Left lung (tissue), 10 donors: ENCODE measurements around the gene ALLC. TPM values are rescaled to one million over a fixed set of nuclear protein-coding genes. Genes with fewer than 3 reads are reported as not detected.
"Not testable (repeated sequence)": the region's sequence is repeated elsewhere in the genome, so short reads cannot be mapped to it uniquely, and the experiment has no call there.

Experiments
- ATAC-seq: fragments of 200-7000 bp; cut with Tn5 transposase; one replicate; pipeline ENCODE4 v1.9.1; 2020; ENCODE audit warnings: moderate library complexity
- DNase-seq, 4 donors: peaks; one replicate each; pipeline ENCODE4 v3.0.0-alpha.2; 2013 to 2020
- H3K27ac ChIP-seq, 2 donors: fragments of 200-600 bp; sonication (generic) in 1 of 2; one replicate each; pipeline versions ENCODE4 v1.5.0 to v1.8.0; 2020 to 2021
- H3K27me3 ChIP-seq, 2 donors: fragments of 200-600 bp; sonication (generic) in 1 of 2; one replicate each; pipeline versions ENCODE4 v1.5.0 to v1.8.0; 2020 to 2021
- H3K36me3 ChIP-seq, 2 donors: fragments of 200-600 bp; sonication (generic) in 1 of 2; one replicate each; pipeline versions ENCODE4 v1.5.0 to v1.8.0; 2020 to 2021
- H3K4me1 ChIP-seq, 2 donors: fragments of 200-600 bp; one replicate each; pipeline ENCODE4 v1.8.0; 2021
- H3K4me3 ChIP-seq, 2 donors: fragments of 200-600 bp; sonication (generic) in 1 of 2; one replicate each; pipeline versions ENCODE4 v1.5.0 to v1.8.0; 2020 to 2021; ENCODE audit warnings: mild to moderate bottlenecking in 1 of 2
- H3K9me3 ChIP-seq, 2 donors: fragments of 200-600 bp; sonication (generic) in 1 of 2; one replicate each; pipeline versions ENCODE4 v1.5.0 to v1.8.0; 2020 to 2021
- intact Hi-C, 2 donors: fragments of 100-400 bp; cut with DNase I; formaldehyde crosslinking; loops; one replicate each; pipeline versions ENCODE4 v1.11.2 to v1.14.2; 2022
- polyA plus RNA-seq, 6 donors: library from polyadenylated mRNA; unstranded; fragments of 120-200 nt; gene quantifications; one replicate each; pipeline ENCODE4 v1.2.1, GENCODE V29; 2013; ENCODE audit not compliant: insufficient read length in 6 of 6
- total RNA-seq, 2 donors: library from RNA; stranded (reverse); fragmentation: NEBNext Ultra II Directional; extraction: Animal tissue kit (Norgen Biotek cat#: 25700); gene quantifications; one replicate each; pipeline ENCODE4 v1.2.1, GENCODE V29; 2021
- TF ChIP-seq, protein P1 (sequence below), 2 donors: fragments of 200-600 bp; sonication (generic) in 1 of 2; IDR thresholded peaks; one replicate each; pipeline versions ENCODE4 v1.5.0 to v1.8.0; 2021; ENCODE audit warnings: antibody characterized with exemption in 2 of 2
- donor health status: DM: no; HTN: yes; CAD: no.
- donor health status: DM: no; HTN: no; CAD: no.

Gene ALLC
- total and polyA plus RNA-seq, 8 donors: 0.13 TPM; not detected in 7

DNA sequence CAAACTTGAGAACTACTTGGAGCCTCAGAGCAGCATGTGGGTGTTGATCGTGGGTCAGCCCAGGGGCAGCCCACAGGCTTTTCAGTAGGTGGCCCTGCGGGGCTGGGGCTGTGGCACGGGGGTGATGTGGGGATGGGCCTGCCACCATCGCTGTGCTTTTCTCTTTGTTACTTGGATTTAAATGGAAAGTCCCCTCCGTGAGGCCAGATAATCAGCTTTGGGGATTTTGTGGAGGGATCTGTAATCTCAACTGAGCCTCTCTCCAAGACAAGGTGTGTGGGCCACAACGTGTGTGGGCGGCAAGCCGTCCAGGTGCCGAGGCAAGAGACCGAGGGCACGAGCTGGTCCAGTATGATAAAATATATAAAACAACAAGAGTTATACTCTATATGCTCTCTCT is 46.4 kb upstream of the ALLC start:
- H3K4me1 ChIP-seq: no peaks in the 10 kb centered on the region
- peaks cover 0 to 14% of the 10 kb centered on the region in 2 donors for H3K9me3 ChIP-seq
- no peaks in the 10 kb centered on the region for H3K36me3 ChIP-seq
- no peak overlapping the region for H3K27ac ChIP-seq
- TF ChIP-seq, protein P1, sequence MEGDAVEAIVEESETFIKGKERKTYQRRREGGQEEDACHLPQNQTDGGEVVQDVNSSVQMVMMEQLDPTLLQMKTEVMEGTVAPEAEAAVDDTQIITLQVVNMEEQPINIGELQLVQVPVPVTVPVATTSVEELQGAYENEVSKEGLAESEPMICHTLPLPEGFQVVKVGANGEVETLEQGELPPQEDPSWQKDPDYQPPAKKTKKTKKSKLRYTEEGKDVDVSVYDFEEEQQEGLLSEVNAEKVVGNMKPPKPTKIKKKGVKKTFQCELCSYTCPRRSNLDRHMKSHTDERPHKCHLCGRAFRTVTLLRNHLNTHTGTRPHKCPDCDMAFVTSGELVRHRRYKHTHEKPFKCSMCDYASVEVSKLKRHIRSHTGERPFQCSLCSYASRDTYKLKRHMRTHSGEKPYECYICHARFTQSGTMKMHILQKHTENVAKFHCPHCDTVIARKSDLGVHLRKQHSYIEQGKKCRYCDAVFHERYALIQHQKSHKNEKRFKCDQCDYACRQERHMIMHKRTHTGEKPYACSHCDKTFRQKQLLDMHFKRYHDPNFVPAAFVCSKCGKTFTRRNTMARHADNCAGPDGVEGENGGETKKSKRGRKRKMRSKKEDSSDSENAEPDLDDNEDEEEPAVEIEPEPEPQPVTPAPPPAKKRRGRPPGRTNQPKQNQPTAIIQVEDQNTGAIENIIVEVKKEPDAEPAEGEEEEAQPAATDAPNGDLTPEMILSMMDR (IDR thresholded peaks at IDR 0.05): no peak
- intact Hi-C loops: no loop called here
- DNase-seq (peak in 1 of 4 donors; percentile 40), ATAC-seq (no peak)
- no peak overlapping the region for H3K4me3 ChIP-seq
- no peaks in the 10 kb centered on the region for H3K27me3 ChIP-seq

GRCh38 chr2:3612639-3613523 is 45.1 kb upstream of the ALLC start:
- H3K27me3 ChIP-seq: no peaks in the 10 kb centered on the region
- DNase-seq (peak in 2 of 4 donors; percentile 20 to 61), ATAC-seq (no peak)
- H3K27ac ChIP-seq: no peak overlapping the region
- TF ChIP-seq, protein P1 (IDR thresholded peaks at IDR 0.05): no peak
- H3K4me3 ChIP-seq: no peak overlapping the region
- no peaks in the 10 kb centered on the region for H3K36me3 ChIP-seq
- no peaks in the 10 kb centered on the region for H3K4me1 ChIP-seq
- intact Hi-C loops: no loop called here
- peaks cover 0 to 14% of the 10 kb centered on the region in 2 donors for H3K9me3 ChIP-seq

GRCh38 chr2:3613524-3613905 is 44.5 kb upstream of the ALLC start:
- H3K9me3 ChIP-seq: peaks cover 0 to 14% of the 10 kb centered on the region in 2 donors
- no peak overlapping the region for H3K27ac ChIP-seq
- intact Hi-C loops: no loop called here
- ATAC-seq: no peak
- no peaks in the 10 kb centered on the region for H3K27me3 ChIP-seq
- H3K4me1 ChIP-seq: no peaks in the 10 kb centered on the region
- TF ChIP-seq, protein P1 (IDR thresholded peaks at IDR 0.05): no peak
- no peak overlapping the region for H3K4me3 ChIP-seq
- DNase-seq: no peak
- H3K36me3 ChIP-seq: no peaks in the 10 kb centered on the region

DNA sequence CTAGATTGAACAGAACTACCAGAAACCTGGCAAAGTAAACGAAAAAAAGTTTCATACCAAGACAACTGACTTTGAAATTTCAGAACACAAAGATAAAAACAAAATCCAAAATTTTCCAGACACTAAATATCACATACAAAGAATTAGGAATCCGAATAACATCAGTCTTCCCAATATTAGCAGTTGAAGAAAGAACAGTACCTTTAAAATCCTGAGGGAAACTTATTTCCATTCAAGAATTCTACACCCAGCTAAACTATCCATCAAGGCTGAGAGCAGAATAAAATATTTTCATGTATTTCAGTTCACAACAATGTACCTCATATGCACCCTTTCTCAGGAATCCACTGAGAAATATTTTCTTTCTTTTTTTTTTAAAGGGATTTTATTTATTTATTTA is 43.3 kb upstream of the ALLC start:
- H3K27me3 ChIP-seq, H3K27ac ChIP-seq, H3K4me1 ChIP-seq, ATAC-seq, H3K4me3 ChIP-seq, H3K36me3 ChIP-seq, DNase-seq, intact Hi-C loops: not testable (repeated sequence)
- H3K9me3 ChIP-seq: peaks cover 0 to 14% of the 10 kb centered on the region in 2 donors

DNA sequence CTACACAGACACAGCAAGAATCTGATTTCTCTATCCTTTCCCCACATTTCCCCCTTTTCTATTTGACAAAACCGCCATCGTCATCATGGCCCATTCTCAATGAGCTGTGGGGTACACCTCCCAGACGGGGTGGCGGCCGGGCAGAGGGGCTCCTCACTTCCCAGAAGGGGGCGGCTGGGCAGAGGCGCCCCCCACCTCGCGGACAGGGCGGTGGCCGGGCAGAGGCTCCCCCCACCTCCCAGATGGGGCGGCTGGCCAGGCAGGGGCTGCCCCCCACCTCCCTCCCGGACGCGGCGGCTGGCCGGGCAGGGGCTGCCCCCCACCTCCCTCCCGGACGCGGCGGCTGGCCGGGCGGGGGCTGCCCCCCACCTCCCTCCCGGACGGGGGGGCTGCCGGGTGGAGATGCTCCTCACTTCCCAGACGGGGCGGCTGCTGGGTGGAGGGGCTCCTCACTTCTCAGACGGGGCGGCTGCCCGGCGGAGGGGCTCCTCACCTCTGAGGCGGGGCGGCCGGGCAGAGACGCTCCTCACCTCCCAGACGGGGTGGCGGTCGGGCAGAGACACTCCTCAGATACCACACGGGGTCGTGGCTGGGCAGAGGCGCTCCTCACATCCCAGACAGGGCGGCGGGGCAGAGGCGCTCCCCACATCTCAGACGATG is 42.3 kb upstream of the ALLC start:
- DNase-seq: peak in 1 of 4 donors; percentile 37
- H3K36me3 ChIP-seq, H3K4me1 ChIP-seq, H3K27me3 ChIP-seq, ATAC-seq, H3K27ac ChIP-seq, H3K4me3 ChIP-seq, intact Hi-C loops: not testable (repeated sequence)
- H3K9me3 ChIP-seq: peaks cover 0 to 14% of the 10 kb centered on the region in 2 donors

DNA sequence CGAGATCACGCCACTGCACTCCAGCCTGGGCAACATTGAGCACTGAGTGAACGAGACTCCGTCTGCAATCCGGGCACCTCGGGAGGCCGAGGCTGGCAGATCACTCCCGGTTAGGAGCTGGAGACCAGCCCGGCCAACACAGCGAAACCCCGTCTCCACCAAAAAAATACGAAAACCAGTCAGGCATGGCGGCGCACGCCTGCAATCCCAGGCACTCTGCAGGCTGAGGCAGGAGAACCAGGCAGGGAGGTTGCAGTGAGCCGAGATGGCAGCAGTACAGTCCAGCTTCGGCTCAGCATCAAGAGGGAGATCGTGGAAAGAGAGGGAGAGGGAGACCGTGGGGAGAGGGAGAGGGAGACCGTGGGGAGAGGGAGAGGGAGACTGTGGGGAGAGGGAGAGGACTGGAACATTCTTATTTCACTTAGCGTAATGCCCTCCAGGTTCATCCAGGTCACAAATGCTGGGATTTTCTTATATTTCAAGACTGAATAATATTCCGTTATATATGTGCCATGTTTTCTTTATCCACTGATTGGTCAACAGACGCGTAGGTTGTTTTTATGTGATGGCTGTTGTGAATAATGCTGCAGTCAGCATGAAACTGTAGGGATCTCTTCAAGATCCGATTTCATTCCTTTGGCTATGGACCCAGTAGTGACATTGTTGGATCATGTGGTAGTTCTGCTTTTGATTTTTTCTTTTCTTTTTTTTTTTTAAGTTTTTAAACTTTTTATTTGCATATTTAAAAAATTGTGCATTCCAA is 41.4 kb upstream of the ALLC start:
- H3K4me3 ChIP-seq, H3K27me3 ChIP-seq, ATAC-seq, H3K27ac ChIP-seq, H3K4me1 ChIP-seq, H3K36me3 ChIP-seq, intact Hi-C loops: not testable (repeated sequence)
- DNase-seq: peak in 1 of 4 donors; percentile 40
- peaks cover 0 to 14% of the 10 kb centered on the region in 2 donors for H3K9me3 ChIP-seq
